SK-N-MC (cell line): ENCODE measurements around the gene COL20A1.

ENCODE experiments used
- EZH2 ChIP-seq: fragments of 200-600 bp; sonication (generic); IDR thresholded peaks from one replicate; pipeline ENCODE4 v1.6.1; 2017; ENCODE audit warnings: antibody characterized with exemption
- FOXP2 ChIP-seq: optimal IDR thresholded peaks from 2 replicates; pipeline ENCODE3; 2011; ENCODE audit warnings: mild to moderate bottlenecking, moderate library complexity; ENCODE audit not compliant: insufficient read depth; ENCODE audit errors: extremely low read length, control extremely low read depth
- POLR2AphosphoS5 ChIP-seq: IDR thresholded peaks from 2 replicates; pipeline ENCODE4 v1.6.1; 2012; ENCODE audit warnings: mild to moderate bottlenecking, low read depth, low read length, borderline replicate concordance

GRCh38 chr20:63356931-63357879 is 64.2 kb downstream of the COL20A1 start:
- TF ChIP-seq POLR2AphosphoS5: no peak
- TF ChIP-seq EZH2: no peak
- TF ChIP-seq FOXP2: no peak
